ENCODE measurements around the gene GP1BB. TPM values are rescaled to one million over a fixed set of nuclear protein-coding genes. Genes with fewer than 3 reads are reported as not detected.

GP1BB gene
- total and polyA plus RNA-seq, 10 of the 15 experiments (the other 5 are each of a cell fraction or from before 2014, with no cell fraction given), result 0.05 to 0.28 (median 0.28) TPM; not detected in 7

DNA sequence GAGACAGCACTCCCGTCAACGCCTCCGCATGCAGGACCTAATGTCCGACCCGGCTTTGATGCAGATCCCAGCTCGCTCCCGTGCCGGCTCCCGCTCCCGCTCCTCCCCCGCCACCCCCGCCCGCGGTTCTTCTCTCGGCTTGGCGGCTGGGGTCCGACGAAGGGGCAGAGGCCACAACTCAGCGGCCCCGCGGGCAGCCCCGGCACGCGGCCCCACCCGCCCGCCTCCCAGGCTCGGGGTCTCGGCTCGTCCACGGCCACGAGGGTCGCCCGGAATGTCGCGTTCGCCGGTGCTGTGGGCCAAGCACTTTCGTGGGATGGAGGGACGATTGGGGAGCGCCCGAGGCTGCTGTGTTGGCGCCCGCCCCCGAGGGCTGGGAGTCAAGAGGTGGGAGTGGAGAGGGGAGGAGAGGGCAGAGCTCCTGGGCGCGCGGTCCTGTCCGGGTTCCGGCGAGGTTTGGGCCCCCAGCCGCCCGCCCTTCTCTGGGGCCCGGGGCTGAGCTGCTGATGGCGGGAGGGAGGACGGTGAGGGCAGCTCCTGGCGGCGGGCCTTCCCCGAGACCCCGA is 31.9 kb downstream of the GP1BB start:
- Histone ChIP-seq H3K9me3 (replicated peaks; ENCODE audit: control insufficient read depth, insufficient read depth, low read length) (no peaks in the 10 kb centered on the region), H4K20me1 (ENCODE audit: control insufficient read depth, insufficient read depth) (peaks cover 4% of the 10 kb centered on the region), H3K79me2 (ENCODE audit: control insufficient read depth, insufficient read depth, low read length) (no peaks in the 10 kb centered on the region), H3K4me2 (ENCODE audit: control insufficient read depth, insufficient read depth) (no peak overlapping the region), H3K36me3 (ENCODE audit: control insufficient read depth in 2 of 2, insufficient read depth in 2 of 2, low read length in 1 of 2) (no peaks in the 10 kb centered on the region), H2AFZ (ENCODE audit: control insufficient read depth, low read depth, low read length) (no peak overlapping the region), H3K27ac (ENCODE audit: control insufficient read depth, insufficient read depth) (no peak overlapping the region), H3K9ac (ENCODE audit: control insufficient read depth, insufficient read depth, low read length) (no peak overlapping the region), H3K4me3 (no peak overlapping the region), H3K4me1 (ENCODE audit: control insufficient read depth, insufficient read depth, low read length) (peaks cover 6% of the 10 kb centered on the region), H3K27me3 (replicated peaks in 1 of 2; ENCODE audit: control insufficient read depth in 2 of 2, insufficient read depth in 2 of 2, low read length in 1 of 2) (peaks cover 25 to 26% of the 10 kb centered on the region in 2 experiments)
- BruUV-seq (replicated peaks), result no TSS peak
- POLR2A ChIA-PET, result no interaction called here
- SMC1A ChIA-PET (ENCODE audit: uncharacterized antibody, unreplicated experiment), result no interaction called here
- intact Hi-C loops (cut with micrococcal nuclease; ENCODE audit: unreplicated experiment), result no loop called here
- ATAC-seq (no peak), DNase-seq (ENCODE audit: low read depth, low spot score) (no peak), FAIRE-seq (no peak)
- in situ Hi-C loops (cut with MboI), result no loop called here
- CTCF ChIA-PET, result no interaction called here
- WGBS (ENCODE audit: insufficient coverage, insufficient replicate concordance, low lambda C conversion rate, missing lambda C conversion rate), result 11% methylated on average over 41 of the region's 59 CpGs
- TF ChIP-seq ZNF207 (IDR thresholded peaks at IDR 0.05; ENCODE audit: borderline replicate concordance) (no peak), YBX1 (IDR thresholded peaks at IDR 0.05) (no peak), MTA3 (IDR thresholded peaks at IDR 0.05; ENCODE audit: borderline replicate concordance, low read length) (no peak), RELA (IDR thresholded peaks at IDR 0.05; ENCODE audit: borderline replicate concordance, partially characterized antibody) (no peak), HCFC1 (IDR thresholded peaks at IDR 0.05; ENCODE audit: low read length) (no peak), SREBF2 (IDR thresholded peaks at IDR 0.05; ENCODE audit: low read length) (no peak), MYB (IDR thresholded peaks at IDR 0.05; ENCODE audit: borderline replicate concordance, low read depth, low read length) (no peak), RBBP5 (conservative IDR thresholded peaks at IDR 0.05) (no peak)
- TF ChIP-seq, protein P1, sequence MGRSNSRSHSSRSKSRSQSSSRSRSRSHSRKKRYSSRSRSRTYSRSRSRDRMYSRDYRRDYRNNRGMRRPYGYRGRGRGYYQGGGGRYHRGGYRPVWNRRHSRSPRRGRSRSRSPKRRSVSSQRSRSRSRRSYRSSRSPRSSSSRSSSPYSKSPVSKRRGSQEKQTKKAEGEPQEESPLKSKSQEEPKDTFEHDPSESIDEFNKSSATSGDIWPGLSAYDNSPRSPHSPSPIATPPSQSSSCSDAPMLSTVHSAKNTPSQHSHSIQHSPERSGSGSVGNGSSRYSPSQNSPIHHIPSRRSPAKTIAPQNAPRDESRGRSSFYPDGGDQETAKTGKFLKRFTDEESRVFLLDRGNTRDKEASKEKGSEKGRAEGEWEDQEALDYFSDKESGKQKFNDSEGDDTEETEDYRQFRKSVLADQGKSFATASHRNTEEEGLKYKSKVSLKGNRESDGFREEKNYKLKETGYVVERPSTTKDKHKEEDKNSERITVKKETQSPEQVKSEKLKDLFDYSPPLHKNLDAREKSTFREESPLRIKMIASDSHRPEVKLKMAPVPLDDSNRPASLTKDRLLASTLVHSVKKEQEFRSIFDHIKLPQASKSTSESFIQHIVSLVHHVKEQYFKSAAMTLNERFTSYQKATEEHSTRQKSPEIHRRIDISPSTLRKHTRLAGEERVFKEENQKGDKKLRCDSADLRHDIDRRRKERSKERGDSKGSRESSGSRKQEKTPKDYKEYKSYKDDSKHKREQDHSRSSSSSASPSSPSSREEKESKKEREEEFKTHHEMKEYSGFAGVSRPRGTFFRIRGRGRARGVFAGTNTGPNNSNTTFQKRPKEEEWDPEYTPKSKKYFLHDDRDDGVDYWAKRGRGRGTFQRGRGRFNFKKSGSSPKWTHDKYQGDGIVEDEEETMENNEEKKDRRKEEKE (IDR thresholded peaks at IDR 0.05), result no peak
- TF ChIP-seq, protein P2, sequence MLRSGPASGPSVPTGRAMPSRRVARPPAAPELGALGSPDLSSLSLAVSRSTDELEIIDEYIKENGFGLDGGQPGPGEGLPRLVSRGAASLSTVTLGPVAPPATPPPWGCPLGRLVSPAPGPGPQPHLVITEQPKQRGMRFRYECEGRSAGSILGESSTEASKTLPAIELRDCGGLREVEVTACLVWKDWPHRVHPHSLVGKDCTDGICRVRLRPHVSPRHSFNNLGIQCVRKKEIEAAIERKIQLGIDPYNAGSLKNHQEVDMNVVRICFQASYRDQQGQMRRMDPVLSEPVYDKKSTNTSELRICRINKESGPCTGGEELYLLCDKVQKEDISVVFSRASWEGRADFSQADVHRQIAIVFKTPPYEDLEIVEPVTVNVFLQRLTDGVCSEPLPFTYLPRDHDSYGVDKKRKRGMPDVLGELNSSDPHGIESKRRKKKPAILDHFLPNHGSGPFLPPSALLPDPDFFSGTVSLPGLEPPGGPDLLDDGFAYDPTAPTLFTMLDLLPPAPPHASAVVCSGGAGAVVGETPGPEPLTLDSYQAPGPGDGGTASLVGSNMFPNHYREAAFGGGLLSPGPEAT (IDR thresholded peaks at IDR 0.05; ENCODE audit: low read depth), result no peak
- RAD21 ChIA-PET (ENCODE audit: unreplicated experiment), result no interaction called here
